MM.1S (cell line): ENCODE data around the gene RAMP1.

Experiments used
- DNase-seq: peaks from one replicate; pipeline ENCODE4 v3.0.0-alpha.2; 2015
- H2AFZ ChIP-seq: fragments of 300-600 bp; sonication (generic); 2 replicates; pipeline ENCODE4 v1.6.0; 2016; ENCODE audit warnings: antibody characterized with exemption, low read length
- H3F3A ChIP-seq: fragments of 300-600 bp; sonication (generic); 2 replicates; pipeline ENCODE4 v1.6.1; 2016; ENCODE audit warnings: mild to moderate bottlenecking, antibody characterized with exemption, low read length, moderate library complexity, mixed read lengths; ENCODE audit not compliant: insufficient read depth
- H3K27ac ChIP-seq: fragments of 300-600 bp; sonication (generic); 2 replicates; pipeline ENCODE4 v1.5.1; 2016; ENCODE audit warnings: mild to moderate bottlenecking, low read length
- H3K27me3 ChIP-seq: fragments of 300-600 bp; sonication (generic); replicated peaks from 2 replicates; pipeline ENCODE4 v1.6.0; 2016; ENCODE audit warnings: low read length; ENCODE audit not compliant: insufficient read depth
- H3K36me3 ChIP-seq: fragments of 300-600 bp; sonication (generic); replicated peaks from 2 replicates; pipeline ENCODE4 v1.6.1; 2016; ENCODE audit warnings: mild to moderate bottlenecking, low read length, mixed read lengths; ENCODE audit not compliant: insufficient read depth
- H3K4me1 ChIP-seq: fragments of 300-600 bp; sonication (generic); 2 replicates; pipeline ENCODE4 v1.6.1; 2016; ENCODE audit warnings: low read length, mixed read lengths
- H3K4me2 ChIP-seq: fragments of 300-600 bp; sonication (generic); 2 replicates; pipeline ENCODE4 v1.6.0; 2016; ENCODE audit warnings: low read depth, low read length
- H3K4me3 ChIP-seq: fragments of 300-600 bp; sonication (generic); 2 replicates; pipeline ENCODE4 v1.5.1; 2016; ENCODE audit warnings: low read length, mixed read lengths
- H3K79me2 ChIP-seq: fragments of 300-600 bp; sonication (generic); 2 replicates; pipeline ENCODE4 v1.6.1; 2016; ENCODE audit warnings: mixed run types, low read length, mixed read lengths
- H3K9ac ChIP-seq: fragments of 300-600 bp; sonication (generic); 2 replicates; pipeline ENCODE4 v1.6.1; 2016; ENCODE audit warnings: low read length, mixed read lengths
- H3K9me2 ChIP-seq: fragments of 300-600 bp; sonication (generic); replicated peaks from 2 replicates; pipeline ENCODE4 v1.6.1; 2016; ENCODE audit warnings: mild to moderate bottlenecking, low read length, mixed read lengths; ENCODE audit not compliant: insufficient read depth
- H3K9me3 ChIP-seq: fragments of 300-600 bp; sonication (generic); replicated peaks from 2 replicates; pipeline ENCODE4 v1.6.1; 2016; ENCODE audit warnings: mild to moderate bottlenecking, low read length, mixed read lengths; ENCODE audit not compliant: insufficient read depth
- H4K20me1 ChIP-seq: fragments of 300-600 bp; sonication (generic); 2 replicates; pipeline ENCODE4 v1.6.1; 2016; ENCODE audit warnings: mild to moderate bottlenecking, low read length, moderate library complexity, mixed read lengths; ENCODE audit not compliant: insufficient read depth
- EZH2 ChIP-seq: fragments of 300-600 bp; sonication (generic); optimal IDR thresholded peaks from 2 replicates; pipeline ENCODE3; 2017; ENCODE audit warnings: low read depth, mild to moderate bottlenecking, antibody characterized with exemption, low read length, mixed read lengths
- EZH2phosphoT487 ChIP-seq: fragments of 300-600 bp; sonication (generic); IDR thresholded peaks from 2 replicates; pipeline ENCODE4 v1.6.1; 2018; ENCODE audit warnings: antibody characterized with exemption, low read length
- TF ChIP-seq, protein P1 (sequence below): fragments of 300-600 bp; sonication (generic); IDR thresholded peaks from 2 replicates; pipeline ENCODE4 v1.5.1; 2016; ENCODE audit warnings: antibody characterized with exemption, low read length, mixed read lengths

Gene RAMP1

DNA sequence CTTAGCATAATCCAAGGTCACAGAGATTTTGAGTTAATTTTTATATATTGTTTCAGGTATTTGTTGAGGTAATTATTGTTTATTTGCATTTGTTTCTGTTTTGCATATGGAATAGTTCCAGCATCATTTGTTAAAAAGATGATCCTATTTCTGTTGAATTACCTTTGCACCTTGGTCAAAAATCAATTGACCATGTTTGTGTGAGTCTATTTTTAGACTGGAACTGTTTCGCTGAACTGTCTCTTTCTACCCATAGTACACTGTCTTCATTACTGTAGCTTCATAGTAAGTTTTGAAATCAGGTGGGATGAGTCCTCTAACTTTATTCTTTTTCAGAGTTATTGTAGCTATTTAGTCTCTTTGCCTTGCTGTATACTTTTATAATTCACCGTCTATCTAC is 28.9 kb upstream of the RAMP1 start:
- no peak overlapping the region for H3K4me3 ChIP-seq
- TF ChIP-seq EZH2phosphoT487: no peak
- TF ChIP-seq, protein P1, sequence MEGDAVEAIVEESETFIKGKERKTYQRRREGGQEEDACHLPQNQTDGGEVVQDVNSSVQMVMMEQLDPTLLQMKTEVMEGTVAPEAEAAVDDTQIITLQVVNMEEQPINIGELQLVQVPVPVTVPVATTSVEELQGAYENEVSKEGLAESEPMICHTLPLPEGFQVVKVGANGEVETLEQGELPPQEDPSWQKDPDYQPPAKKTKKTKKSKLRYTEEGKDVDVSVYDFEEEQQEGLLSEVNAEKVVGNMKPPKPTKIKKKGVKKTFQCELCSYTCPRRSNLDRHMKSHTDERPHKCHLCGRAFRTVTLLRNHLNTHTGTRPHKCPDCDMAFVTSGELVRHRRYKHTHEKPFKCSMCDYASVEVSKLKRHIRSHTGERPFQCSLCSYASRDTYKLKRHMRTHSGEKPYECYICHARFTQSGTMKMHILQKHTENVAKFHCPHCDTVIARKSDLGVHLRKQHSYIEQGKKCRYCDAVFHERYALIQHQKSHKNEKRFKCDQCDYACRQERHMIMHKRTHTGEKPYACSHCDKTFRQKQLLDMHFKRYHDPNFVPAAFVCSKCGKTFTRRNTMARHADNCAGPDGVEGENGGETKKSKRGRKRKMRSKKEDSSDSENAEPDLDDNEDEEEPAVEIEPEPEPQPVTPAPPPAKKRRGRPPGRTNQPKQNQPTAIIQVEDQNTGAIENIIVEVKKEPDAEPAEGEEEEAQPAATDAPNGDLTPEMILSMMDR: no peak
- no peak for TF ChIP-seq EZH2
- no peak overlapping the region for H3K4me2 ChIP-seq
- no peaks in the 10 kb centered on the region for H3K4me1 ChIP-seq
- H4K20me1 ChIP-seq: no peaks in the 10 kb centered on the region
- H2AFZ ChIP-seq: no peak overlapping the region
- H3K9ac ChIP-seq: no peak overlapping the region
- no peaks in the 10 kb centered on the region for H3K27me3 ChIP-seq
- H3K27ac ChIP-seq: no peak overlapping the region
- no peaks in the 10 kb centered on the region for H3K9me3 ChIP-seq
- H3F3A ChIP-seq: no peaks in the 10 kb centered on the region
- DNase-seq: no peak
- no peaks in the 10 kb centered on the region for H3K79me2 ChIP-seq
- no peaks in the 10 kb centered on the region for H3K36me3 ChIP-seq
- H3K9me2 ChIP-seq: no peaks in the 10 kb centered on the region

DNA sequence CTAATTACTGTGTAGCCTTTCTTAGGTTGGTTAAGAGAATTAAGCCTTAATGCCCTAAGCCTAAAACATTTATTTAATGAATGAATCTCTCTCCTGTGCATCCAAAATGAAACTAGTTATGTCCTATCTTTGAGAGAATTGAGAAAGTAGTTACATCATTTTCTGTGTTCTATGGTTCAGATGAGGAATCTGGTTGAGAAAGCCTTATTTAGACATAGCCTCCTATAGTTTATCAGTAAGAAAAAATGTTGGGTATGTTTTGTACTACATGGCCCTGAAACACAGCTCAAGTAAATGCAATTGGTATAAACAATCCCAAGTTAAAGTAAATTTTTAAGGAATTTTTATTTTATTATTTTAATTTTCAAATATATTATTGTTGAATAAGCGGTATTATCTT is 25.9 kb upstream of the RAMP1 start:
- no peak for DNase-seq
- Histone ChIP-seq H3K9me3 (no peaks in the 10 kb centered on the region), H2AFZ (no peak overlapping the region), H3K9ac (no peak overlapping the region), H3K27ac (no peak overlapping the region), H3K27me3 (no peaks in the 10 kb centered on the region), H3F3A (no peaks in the 10 kb centered on the region), H3K4me1 (no peaks in the 10 kb centered on the region), H3K4me3 (no peak overlapping the region), H4K20me1 (no peaks in the 10 kb centered on the region), H3K9me2 (no peaks in the 10 kb centered on the region), H3K36me3 (no peaks in the 10 kb centered on the region), H3K79me2 (no peaks in the 10 kb centered on the region), H3K4me2 (no peak overlapping the region)
- TF ChIP-seq, protein P1: no peak
- TF ChIP-seq EZH2 (no peak), EZH2phosphoT487 (no peak)

DNA sequence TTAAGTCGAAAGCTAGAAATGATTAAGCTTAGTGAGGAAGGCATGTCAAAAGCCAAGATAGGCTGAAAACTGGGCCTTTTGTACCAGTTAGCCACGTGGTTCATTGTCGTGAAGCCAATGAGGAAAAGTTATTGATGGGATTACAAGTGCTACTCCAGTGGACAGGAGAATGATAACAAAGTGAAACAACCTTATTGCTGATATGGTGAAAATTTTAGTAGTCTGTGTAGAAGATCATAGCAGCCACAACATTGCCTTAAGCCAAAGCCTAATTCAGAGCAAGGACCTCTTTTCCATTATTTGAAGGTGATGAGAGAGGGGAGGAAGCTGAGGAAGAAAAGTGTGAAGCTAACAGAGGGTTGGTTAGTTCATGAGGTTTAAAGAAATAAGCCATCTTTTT is 24.1 kb upstream of the RAMP1 start:
- Histone ChIP-seq H3K9me3 (no peaks in the 10 kb centered on the region), H3K4me3 (no peak overlapping the region), H3K79me2 (no peaks in the 10 kb centered on the region), H4K20me1 (no peaks in the 10 kb centered on the region), H3K9me2 (no peaks in the 10 kb centered on the region), H3K9ac (no peak overlapping the region), H3K27ac (no peak overlapping the region), H2AFZ (no peak overlapping the region), H3F3A (no peaks in the 10 kb centered on the region), H3K4me1 (no peaks in the 10 kb centered on the region), H3K4me2 (no peak overlapping the region), H3K36me3 (no peaks in the 10 kb centered on the region), H3K27me3 (no peaks in the 10 kb centered on the region)
- DNase-seq: no peak
- TF ChIP-seq EZH2 (no peak), EZH2phosphoT487 (no peak)
- TF ChIP-seq, protein P1: no peak
